GM12878 (cell line): Measurements from ENCODE around the gene WNT11. TPM values are rescaled to one million over a fixed set of nuclear protein-coding genes. Genes with fewer than 3 reads are reported as not detected.

ENCODE experiments used
- ATAC-seq: fragments of 200-7000 bp; cut with Tn5 transposase; 3 replicates; pipeline ENCODE4 v1.9.1; 2020; ENCODE audit warnings: mild to moderate bottlenecking, moderate library complexity
- BruUV-seq: library from RNA; stranded (reverse); fragments of 400-500 nt; replicated peaks from 2 replicates; lab custom pipeline; 2021; lab: Mats Ljungman, UMichigan
- CTCF ChIA-PET: fragments of 300-600 bp; sonication (Branson Sonifier 250); formaldehyde crosslinking; extraction: SDS; loops from one replicate; lab custom pipeline; 2021; ENCODE audit warnings: inconsistent platforms; lab: Yijun Ruan, JAX
- POLR2A ChIA-PET: fragments of 350-600 bp; formaldehyde crosslinking; extraction: SDS; loops from one replicate; lab custom pipeline; 2021; ENCODE audit warnings: inconsistent platforms; lab: Charles Lee
- RAD21 ChIA-PET: fragments of 300-600 bp; sonication (Branson Sonifier 250); formaldehyde crosslinking; loops from one replicate; lab custom pipeline; 2023; ENCODE audit warnings: antibody characterized with exemption; ENCODE audit not compliant: unreplicated experiment; lab: Charles Lee
- SMC1A ChIA-PET: fragments of 300-600 bp; sonication (Branson Sonifier 250); formaldehyde crosslinking; loops from one replicate; lab custom pipeline; 2023; ENCODE audit not compliant: unreplicated experiment, uncharacterized antibody; lab: Charles Lee
- DNase-seq: peaks from one replicate; pipeline ENCODE4 v3.0.0-alpha.2; 2011; ENCODE audit warnings: low read depth, low spot score
- FAIRE-seq: peaks from 3 replicates; lab custom pipeline; 2011; peaks lifted over from hg19 to GRCh38; lab: Jason Lieb, UNC
- H2AFZ ChIP-seq: 2 replicates; pipeline ENCODE4 v1.6.0; 2011; ENCODE audit warnings: low read depth, low read length, control low read depth; ENCODE audit not compliant: control insufficient read depth
- H3K27ac ChIP-seq: 2 replicates; pipeline ENCODE4 v1.5.1; 2011; ENCODE audit warnings: control low read depth; ENCODE audit not compliant: control insufficient read depth, insufficient read depth
- H3K27me3 ChIP-seq, 2 experiments: replicated peaks in 1 of 2; 2 replicates each; pipeline versions ENCODE4 v1.6.0 to v1.6.1; 2011; ENCODE audit warnings: low read length in 1 of 2; ENCODE audit not compliant: control insufficient read depth in 2 of 2, insufficient read depth in 2 of 2
- H3K36me3 ChIP-seq, 2 experiments: 2 replicates each; pipeline ENCODE4 v1.5.1; 2011; ENCODE audit warnings: low read length in 1 of 2; ENCODE audit not compliant: control insufficient read depth in 2 of 2, insufficient read depth in 2 of 2
- H3K4me1 ChIP-seq: 2 replicates; pipeline ENCODE4 v1.6.1; 2011; ENCODE audit warnings: mild to moderate bottlenecking, low read length, moderate library complexity, mixed read lengths; ENCODE audit not compliant: control insufficient read depth, insufficient read depth
- H3K4me2 ChIP-seq: 2 replicates; pipeline ENCODE4 v1.6.0; 2011; ENCODE audit warnings: control low read depth; ENCODE audit not compliant: control insufficient read depth, insufficient read depth
- H3K4me3 ChIP-seq: fragments of 200-600 bp; sonication (generic); 2 replicates; pipeline ENCODE4 v1.5.1; 2016
- H3K79me2 ChIP-seq: 2 replicates; pipeline ENCODE4 v1.6.0; 2011; ENCODE audit warnings: low read length; ENCODE audit not compliant: control insufficient read depth, insufficient read depth
- H3K9ac ChIP-seq: 2 replicates; pipeline ENCODE4 v1.8.0; 2011; ENCODE audit warnings: low read length, control low read depth, mixed read lengths; ENCODE audit not compliant: control insufficient read depth, insufficient read depth
- H3K9me3 ChIP-seq: replicated peaks from 3 replicates; pipeline ENCODE4 v1.5.1; 2011; ENCODE audit warnings: mild to moderate bottlenecking, low read length; ENCODE audit not compliant: control insufficient read depth, insufficient read depth
- H4K20me1 ChIP-seq: 2 replicates; pipeline ENCODE4 v1.6.0; 2011; ENCODE audit not compliant: control insufficient read depth, insufficient read depth
- BCL11A ChIP-seq: IDR thresholded peaks from 2 replicates; pipeline ENCODE4 v1.6.1; 2011; ENCODE audit warnings: low read depth, low read length
- CBX5 ChIP-seq: sonication (generic); IDR thresholded peaks from 2 replicates; pipeline ENCODE4 v1.6.1; 2016; ENCODE audit warnings: low read depth, moderate library complexity, mild to moderate bottlenecking, inconsistent platforms
- CREB1 ChIP-seq: IDR thresholded peaks from 2 replicates; pipeline ENCODE4 v1.6.1; 2012; ENCODE audit warnings: low read depth, mild to moderate bottlenecking, inconsistent platforms
- EGR1 ChIP-seq, 2 experiments: IDR thresholded peaks; 1 replicate in 1 of 2; 2 replicates in 1 of 2; pipeline ENCODE4 v1.6.1; 2011 to 2012; ENCODE audit warnings: low read depth in 2 of 2, low read length in 2 of 2, borderline replicate concordance in 1 of 2, mild to moderate bottlenecking in 1 of 2, moderate library complexity in 1 of 2
- MXI1 ChIP-seq: fragments of 150-350 bp; IDR thresholded peaks from 2 replicates; pipeline ENCODE4 v1.6.1; 2011; ENCODE audit warnings: low read depth, mild to moderate bottlenecking, inconsistent platforms, low read length, improper control_type of control experiment
- NRF1 ChIP-seq: conservative IDR thresholded peaks from 2 replicates; pipeline ENCODE4 v1.6.1; 2011; ENCODE audit warnings: mild to moderate bottlenecking, low read depth, low read length, improper control_type of control experiment
- POLR2A ChIP-seq: IDR thresholded peaks from 2 replicates; pipeline ENCODE4 v1.6.1; 2011; ENCODE audit warnings: low read depth, mild to moderate bottlenecking, low read length
- SPI1 ChIP-seq: IDR thresholded peaks from 2 replicates; pipeline ENCODE4 v1.6.1; 2011; ENCODE audit warnings: low read depth, mild to moderate bottlenecking, low read length, moderate library complexity, borderline replicate concordance; ENCODE audit not compliant: insufficient read depth
- SUZ12 ChIP-seq: fragments of 200-600 bp; sonication (generic); IDR thresholded peaks from one replicate; pipeline ENCODE4 v1.6.1; 2018; ENCODE audit warnings: antibody characterized with exemption, mild to moderate bottlenecking; ENCODE audit not compliant: unreplicated experiment
- TCF12 ChIP-seq: IDR thresholded peaks from 2 replicates; pipeline ENCODE4 v1.6.1; 2011; ENCODE audit warnings: low read depth, mild to moderate bottlenecking, low read length
- TCF3 ChIP-seq: IDR thresholded peaks from 2 replicates; pipeline ENCODE4 v1.6.1; 2012; ENCODE audit warnings: low read depth, mild to moderate bottlenecking, low read length, borderline replicate concordance; ENCODE audit not compliant: insufficient read depth
- WGBS: methylation state at CpG from one replicate; pipeline ENCODE4 v1.1.6; 2016; ENCODE audit warnings: low lambda C conversion rate; ENCODE audit not compliant: insufficient replicate concordance, insufficient coverage; ENCODE audit errors: missing lambda C conversion rate; 5-methylcytosine and 5-hydroxymethylcytosine counted together
- in situ Hi-C: fragments of 300-500 bp; cut with MboI; formaldehyde crosslinking; loops from 9 replicates; pipeline ENCODE4 v1.14.3; 2018; ENCODE audit warnings: mixed read lengths
- intact Hi-C: fragments of 100-400 bp; cut with micrococcal nuclease; formaldehyde crosslinking; loops from one replicate; pipeline ENCODE4 v1.14.2; 2022; ENCODE audit not compliant: unreplicated experiment
- polyA plus RNA-seq, 11 experiments: library from polyadenylated mRNA; depleted of rRNA in 4 of 11; unstranded in 6 of 11; stranded (reverse) in 5 of 11; fragments of >200 nt; fragmentation: Nextera tagmentation in 4 of 11; fragmentation: Illumina TruSeq in 1 of 11; extraction: Ambion mirVana in 4 of 11; extraction: Trizol in 1 of 11; gene quantifications; 1 replicate in 1 of 11; 2 replicates in 10 of 11; pipeline versions ENCODE4 v1.2.1 to v1.2.3, GENCODE V29; 2011 to 2016; ENCODE audit warnings: inconsistent platforms in 2 of 11, missing spikeins in 2 of 11, low read depth in 1 of 11
- total RNA-seq, 4 experiments: library from RNA; depleted of rRNA in 3 of 4; stranded (reverse); fragments of >200 nt in 3 of 4; fragmentation: Illumina TruSeq in 1 of 4; extraction: Trizol in 1 of 4; gene quantifications; 2 replicates each; pipeline versions ENCODE4 v1.2.1 to v1.2.3, GENCODE V29; 2013 to 2021
- TF ChIP-seq, protein P1 (sequence below): IDR thresholded peaks from 2 replicates; pipeline ENCODE4 v1.6.1; 2011; ENCODE audit warnings: borderline replicate concordance, low read depth, mild to moderate bottlenecking, moderate library complexity, mixed read lengths, low read length; ENCODE audit not compliant: insufficient read depth; ENCODE audit errors: extremely low read length

The WNT11 gene
- total and polyA plus RNA-seq, 10 of the 15 experiments (the other 5 are each of a cell fraction or from before 2014, with no cell fraction given): 0.05 to 0.19 TPM; not detected in 8

- no peak overlapping the region for H2AFZ ChIP-seq
- ChIA-PET SMC1A (interaction anchor here (1.0 kb wide), 1 partner anchor 162 kb away, joined by 3 read pairs; no protein-coding TSS in a partner anchor), CTCF (interaction anchor here (0.6 to 1.1 kb wide), 3 partner anchors 12 to 522 kb away, joined by 3 to 4 read pairs (median 3); no protein-coding TSS in a partner anchor), POLR2A (no interaction called here), RAD21 (no interaction called here)
- no TSS peak for BruUV-seq
- H3K27ac ChIP-seq: no peak overlapping the region
- intact Hi-C loops (no loop called here), in situ Hi-C loops (no loop called here)
- H3K4me3 ChIP-seq: no peak overlapping the region
- WGBS: 42% methylated on average over 21 of the region's 21 CpGs
- H3K79me2 ChIP-seq: no peaks in the 10 kb centered on the region
- DNase-seq: no peak
- H3K9ac ChIP-seq: no peak overlapping the region
- TF ChIP-seq EGR1 (IDR thresholded peaks at IDR 0.05; ENCODE audit: borderline replicate concordance in 1 of 2, low read depth in 2 of 2, low read length in 2 of 2) (no peak), SPI1 (no peak), TCF12 (no peak), MXI1 (no peak), CBX5 (no peak), BCL11A (no peak), CREB1 (no peak), SUZ12 (no peak), TCF3 (no peak), NRF1 (no peak), POLR2A (no peak)
- TF ChIP-seq, protein P1, sequence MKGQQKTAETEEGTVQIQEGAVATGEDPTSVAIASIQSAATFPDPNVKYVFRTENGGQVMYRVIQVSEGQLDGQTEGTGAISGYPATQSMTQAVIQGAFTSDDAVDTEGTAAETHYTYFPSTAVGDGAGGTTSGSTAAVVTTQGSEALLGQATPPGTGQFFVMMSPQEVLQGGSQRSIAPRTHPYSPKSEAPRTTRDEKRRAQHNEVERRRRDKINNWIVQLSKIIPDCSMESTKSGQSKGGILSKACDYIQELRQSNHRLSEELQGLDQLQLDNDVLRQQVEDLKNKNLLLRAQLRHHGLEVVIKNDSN: no peak
- ATAC-seq: no peak
- no peaks in the 10 kb centered on the region for H3K36me3 ChIP-seq
- H3K4me2 ChIP-seq: no peak overlapping the region
- H4K20me1 ChIP-seq: peaks cover 3% of the 10 kb centered on the region; the same call in 1 of the 2 replicates
- no peaks in the 10 kb centered on the region for H3K9me3 ChIP-seq
- no peaks in the 10 kb centered on the region; a peak in 2 of 4 replicates for H3K27me3 ChIP-seq
- FAIRE-seq: no peak
- H3K4me1 ChIP-seq: no peaks in the 10 kb centered on the region
These were observed 11.2 kb downstream of the WNT11 start for GRCh38 chr11:76194872-76195668.
